ENCODE data around the gene APOA5.

Gene APOA5

DNA sequence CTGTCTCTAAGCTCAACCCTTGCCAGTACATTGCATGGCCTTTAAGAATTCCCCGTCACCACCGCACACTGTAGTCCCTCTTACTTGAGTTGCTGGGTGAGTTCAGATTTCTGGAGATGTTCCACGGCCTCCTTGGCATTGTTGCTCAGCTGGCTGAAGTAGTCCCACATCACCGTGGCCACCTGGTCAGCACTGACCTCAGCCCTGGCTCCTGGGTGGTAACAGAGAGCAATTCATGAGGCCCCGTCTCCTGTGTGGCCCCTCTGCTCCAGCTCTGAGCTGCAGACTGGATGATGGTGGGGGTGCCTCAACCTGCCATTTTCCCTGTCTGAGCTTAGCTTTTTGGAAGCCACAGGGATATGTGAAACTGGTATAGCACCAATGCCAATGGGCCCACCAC lies 30.9 kb upstream of the APOA5 start:
- Histone ChIP-seq H3K27me3 (no peaks in the 10 kb centered on the region), H3K4me1 (no peaks in the 10 kb centered on the region), H3K36me3 (no peaks in the 10 kb centered on the region), H3K4me3 (ENCODE audit: low read depth, low read length) (no peak overlapping the region), H3K9me3 (no peaks in the 10 kb centered on the region)
- DNase-seq, result no peak
- TF ChIP-seq, protein P1, sequence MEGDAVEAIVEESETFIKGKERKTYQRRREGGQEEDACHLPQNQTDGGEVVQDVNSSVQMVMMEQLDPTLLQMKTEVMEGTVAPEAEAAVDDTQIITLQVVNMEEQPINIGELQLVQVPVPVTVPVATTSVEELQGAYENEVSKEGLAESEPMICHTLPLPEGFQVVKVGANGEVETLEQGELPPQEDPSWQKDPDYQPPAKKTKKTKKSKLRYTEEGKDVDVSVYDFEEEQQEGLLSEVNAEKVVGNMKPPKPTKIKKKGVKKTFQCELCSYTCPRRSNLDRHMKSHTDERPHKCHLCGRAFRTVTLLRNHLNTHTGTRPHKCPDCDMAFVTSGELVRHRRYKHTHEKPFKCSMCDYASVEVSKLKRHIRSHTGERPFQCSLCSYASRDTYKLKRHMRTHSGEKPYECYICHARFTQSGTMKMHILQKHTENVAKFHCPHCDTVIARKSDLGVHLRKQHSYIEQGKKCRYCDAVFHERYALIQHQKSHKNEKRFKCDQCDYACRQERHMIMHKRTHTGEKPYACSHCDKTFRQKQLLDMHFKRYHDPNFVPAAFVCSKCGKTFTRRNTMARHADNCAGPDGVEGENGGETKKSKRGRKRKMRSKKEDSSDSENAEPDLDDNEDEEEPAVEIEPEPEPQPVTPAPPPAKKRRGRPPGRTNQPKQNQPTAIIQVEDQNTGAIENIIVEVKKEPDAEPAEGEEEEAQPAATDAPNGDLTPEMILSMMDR (IDR thresholded peaks at IDR 0.05; ENCODE audit: low read depth, low read length), result no peak

DNA sequence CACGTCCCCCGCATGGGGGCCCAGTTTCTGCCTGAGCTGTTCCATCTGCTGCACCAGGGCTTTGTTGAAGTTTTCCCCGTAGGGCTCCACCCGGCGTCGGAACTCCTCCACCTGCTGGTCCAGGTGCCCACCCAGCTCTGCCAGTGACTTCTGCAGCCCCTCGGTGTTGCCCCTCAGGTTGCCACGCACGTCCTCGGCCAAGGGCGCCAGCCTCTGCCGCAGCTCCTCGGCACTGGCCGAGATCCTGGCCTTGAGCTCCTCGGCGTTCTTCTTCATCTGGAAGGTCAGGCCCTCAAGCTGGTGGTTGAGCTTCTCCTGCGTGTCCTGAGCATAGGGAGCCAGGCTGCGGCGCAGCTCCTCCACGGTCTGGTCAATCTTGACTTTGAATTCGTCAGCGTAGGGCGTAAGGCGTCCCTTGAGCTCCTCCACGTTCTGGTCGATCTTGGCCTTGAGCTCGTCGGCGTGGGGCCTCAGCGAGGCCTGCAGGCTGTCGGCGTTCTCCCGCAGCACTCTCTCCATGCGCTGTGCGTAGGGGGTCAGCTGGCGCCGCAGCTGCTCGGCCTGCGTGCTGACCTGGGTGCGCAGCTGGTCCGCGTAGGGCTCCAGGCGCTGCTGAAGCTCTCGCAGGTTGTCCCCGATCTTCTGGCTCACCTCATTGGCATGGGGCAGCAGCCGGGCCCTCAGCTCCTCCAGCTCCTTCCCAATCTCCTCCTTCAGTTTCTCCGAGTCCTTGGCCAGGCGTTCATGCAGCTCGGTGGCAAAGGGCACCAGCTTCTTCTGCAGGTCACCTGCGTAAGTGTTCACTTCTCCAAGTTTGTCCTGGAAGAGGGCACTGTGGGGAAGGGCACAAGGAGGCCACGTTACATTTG lies 29.6 kb upstream of the APOA5 start:
- DNase-seq, result no peak
- no peaks in the 10 kb centered on the region for H3K27me3 ChIP-seq
- no peaks in the 10 kb centered on the region for H3K36me3 ChIP-seq
- TF ChIP-seq, protein P1 (IDR thresholded peaks at IDR 0.05; ENCODE audit: low read depth, low read length), result no peak
- H3K9me3 ChIP-seq, result no peaks in the 10 kb centered on the region
- no peaks in the 10 kb centered on the region for H3K4me1 ChIP-seq
- H3K4me3 ChIP-seq (ENCODE audit: low read depth, low read length), result no peak overlapping the region

DNA sequence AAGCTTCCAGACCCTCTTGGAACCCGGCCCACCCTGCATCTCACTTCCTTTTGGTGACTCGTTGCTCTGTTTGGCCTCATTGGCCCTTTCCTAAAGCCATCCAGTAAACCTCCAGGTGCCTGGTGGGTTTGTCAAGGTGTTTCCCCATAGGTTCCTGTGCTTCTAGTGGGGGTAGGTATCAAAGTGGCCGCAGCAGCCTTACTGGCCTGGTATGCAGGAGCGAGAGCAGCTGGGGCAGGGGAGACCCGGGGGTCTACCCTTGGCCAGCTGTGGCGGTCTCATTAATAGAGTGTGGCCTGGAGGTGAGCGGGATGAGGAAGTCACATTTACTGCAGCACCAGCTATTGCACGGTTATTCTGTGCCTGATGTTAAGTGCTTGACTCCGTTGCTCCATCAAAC lies 27.4 kb upstream of the APOA5 start:
- DNase-seq, result no peak
- no peaks in the 10 kb centered on the region for H3K9me3 ChIP-seq
- TF ChIP-seq, protein P1 (IDR thresholded peaks at IDR 0.05; ENCODE audit: low read depth, low read length), result no peak
- no peak overlapping the region for H3K4me3 ChIP-seq (ENCODE audit: low read depth, low read length)
- no peaks in the 10 kb centered on the region for H3K4me1 ChIP-seq
- no peaks in the 10 kb centered on the region for H3K27me3 ChIP-seq
- no peaks in the 10 kb centered on the region for H3K36me3 ChIP-seq

DNA sequence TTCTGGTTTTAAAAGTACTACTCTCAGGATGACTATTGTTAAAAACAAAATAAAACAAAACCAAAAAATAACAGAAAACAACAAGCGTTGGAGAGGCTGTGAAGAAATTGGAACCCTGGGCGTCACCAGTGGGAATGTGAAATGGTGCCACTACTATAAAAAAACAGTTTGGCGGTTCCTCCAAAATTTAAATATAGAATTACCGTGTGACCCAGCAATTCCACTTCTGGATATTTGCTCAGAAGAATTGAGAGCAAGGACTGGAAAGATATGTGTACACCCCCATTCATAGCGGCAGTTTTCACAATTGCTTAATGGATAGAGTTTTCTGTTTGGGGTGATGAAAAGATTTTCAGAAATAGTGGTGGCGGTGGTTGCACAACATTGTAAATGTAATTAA lies 22.8 kb upstream of the APOA5 start:
- H3K9me3 ChIP-seq, result no peaks in the 10 kb centered on the region
- H3K36me3 ChIP-seq, result no peaks in the 10 kb centered on the region
- DNase-seq, result no peak
- TF ChIP-seq, protein P1 (IDR thresholded peaks at IDR 0.05; ENCODE audit: low read depth, low read length), result no peak
- no peak overlapping the region for H3K4me3 ChIP-seq (ENCODE audit: low read depth, low read length)
- no peaks in the 10 kb centered on the region for H3K4me1 ChIP-seq
- no peaks in the 10 kb centered on the region for H3K27me3 ChIP-seq

DNA sequence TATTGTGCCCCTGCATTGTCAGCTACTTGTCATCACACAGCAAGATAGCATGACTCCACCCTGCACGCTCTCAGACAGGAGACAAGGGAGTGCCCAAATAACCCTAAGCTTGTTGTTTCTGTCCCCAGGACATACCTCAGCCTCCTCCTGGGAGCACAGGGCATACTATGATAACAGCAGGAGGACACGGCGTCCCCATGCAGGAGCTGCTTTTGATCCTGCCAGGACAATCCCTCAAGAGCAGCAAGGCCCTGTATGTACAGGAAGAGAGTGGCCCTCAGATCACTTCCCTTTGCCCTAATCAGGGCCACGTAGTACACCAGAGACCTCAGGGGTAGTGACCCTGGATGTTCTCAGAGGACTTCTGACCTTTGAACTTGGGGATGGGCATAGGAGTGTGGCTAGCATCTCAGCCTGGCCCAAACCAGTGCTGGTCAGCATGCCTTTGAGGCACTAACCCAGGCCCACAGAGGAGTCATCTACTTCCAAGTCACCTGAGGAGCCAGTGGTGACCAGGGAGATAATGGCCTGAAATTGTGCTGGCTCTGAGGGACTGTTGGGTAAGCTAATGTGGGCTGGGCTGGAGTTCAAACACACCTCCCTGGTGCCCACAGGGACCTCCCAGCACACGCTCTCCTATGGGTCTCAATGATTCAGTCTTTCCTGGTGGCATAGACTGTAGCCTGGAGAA lies 22.2 kb upstream of the APOA5 start:
- no peak for DNase-seq
- Histone ChIP-seq H3K4me1 (no peaks in the 10 kb centered on the region), H3K36me3 (no peaks in the 10 kb centered on the region), H3K27me3 (no peaks in the 10 kb centered on the region), H3K9me3 (no peaks in the 10 kb centered on the region), H3K4me3 (ENCODE audit: low read depth, low read length) (no peak overlapping the region)
- TF ChIP-seq, protein P1 (IDR thresholded peaks at IDR 0.05; ENCODE audit: low read depth, low read length), result no peak

DNA sequence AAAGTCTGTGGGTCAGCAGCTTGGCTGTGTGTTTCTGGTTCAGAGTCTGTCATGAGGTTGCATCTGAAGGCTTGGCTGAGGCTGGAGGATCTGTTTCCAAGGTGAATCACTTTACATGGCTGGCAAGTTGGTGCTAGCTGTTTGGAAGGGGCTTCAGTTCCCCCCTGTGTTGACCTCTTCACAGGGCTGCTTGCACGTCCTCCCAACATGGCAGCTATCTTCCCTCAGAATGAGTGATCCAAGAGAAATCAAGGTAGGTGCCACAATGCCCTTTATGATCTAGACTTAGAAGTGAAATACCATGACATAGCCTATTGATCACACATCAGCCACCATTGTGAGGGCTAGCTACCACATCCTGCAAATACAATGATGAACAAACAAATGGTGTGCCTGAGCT lies 21.5 kb upstream of the APOA5 start:
- TF ChIP-seq, protein P1 (IDR thresholded peaks at IDR 0.05; ENCODE audit: low read depth, low read length), result no peak

More for the DNA sequence above, 21.5 kb upstream of the APOA5 start:
- Histone ChIP-seq H3K27me3 (no peaks in the 10 kb centered on the region), H3K9me3 (no peaks in the 10 kb centered on the region), H3K36me3 (no peaks in the 10 kb centered on the region), H3K4me1 (no peaks in the 10 kb centered on the region), H3K4me3 (ENCODE audit: low read depth, low read length) (no peak overlapping the region)
- no peak for DNase-seq
